A673 (cell line): Measurements from ENCODE around the gene KCTD16.

Experiments
- EZH2 ChIP-seq: fragments of 200-600 bp; sonication (generic); IDR thresholded peaks from 2 replicates; pipeline ENCODE4 v1.6.1; 2017; ENCODE audit warnings: borderline replicate concordance, low read depth, mild to moderate bottlenecking, mixed read lengths, antibody characterized with exemption, low read length; ENCODE audit not compliant: poor library complexity, severe bottlenecking
- TF ChIP-seq, protein P1 (sequence below): fragments of 300-800, 200-600 bp; sonication (generic); conservative IDR thresholded peaks from 2 replicates; pipeline ENCODE4 v1.5.1; 2017; ENCODE audit warnings: low read depth, mild to moderate bottlenecking, antibody characterized with exemption, low read length, moderate library complexity, mixed read lengths

DNA sequence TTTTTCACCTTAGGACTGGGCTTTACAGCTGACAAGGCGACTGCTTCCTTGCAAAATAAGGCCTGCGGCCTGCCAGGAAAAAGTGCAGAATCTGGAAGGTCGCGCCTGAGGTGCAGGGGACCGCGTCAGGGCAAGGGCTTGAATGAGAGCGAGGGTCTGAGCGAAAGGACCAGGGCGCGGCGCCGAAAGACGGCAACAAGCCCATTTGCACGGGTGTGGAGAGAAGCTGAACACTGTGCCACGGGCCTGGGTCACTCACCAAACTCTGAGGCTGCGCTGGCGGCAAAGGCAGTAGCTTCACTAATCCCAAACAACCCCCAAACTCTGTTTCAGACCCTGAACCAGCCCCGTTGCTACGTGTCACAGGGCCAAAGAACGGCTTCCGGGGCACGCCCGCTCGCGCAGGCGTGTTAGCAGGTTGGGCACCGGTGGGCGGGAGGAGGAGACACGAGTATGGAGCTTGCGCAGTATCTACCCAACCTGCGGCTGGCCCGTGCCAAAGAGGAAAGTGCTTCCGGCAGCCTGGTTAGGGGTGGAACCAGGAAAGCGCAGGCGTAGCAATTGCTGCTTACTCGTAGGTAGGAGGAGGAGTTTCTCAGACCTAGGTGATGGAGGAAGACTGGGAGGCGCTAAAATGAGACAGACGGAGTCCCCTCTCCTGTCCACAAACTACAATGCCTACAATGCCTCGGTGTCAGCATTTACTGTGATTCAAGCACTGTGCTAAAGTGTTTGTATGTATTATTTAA, at the start of gene KCTD16, which contains the start of gene YIPF5:
- TF ChIP-seq, protein P1, sequence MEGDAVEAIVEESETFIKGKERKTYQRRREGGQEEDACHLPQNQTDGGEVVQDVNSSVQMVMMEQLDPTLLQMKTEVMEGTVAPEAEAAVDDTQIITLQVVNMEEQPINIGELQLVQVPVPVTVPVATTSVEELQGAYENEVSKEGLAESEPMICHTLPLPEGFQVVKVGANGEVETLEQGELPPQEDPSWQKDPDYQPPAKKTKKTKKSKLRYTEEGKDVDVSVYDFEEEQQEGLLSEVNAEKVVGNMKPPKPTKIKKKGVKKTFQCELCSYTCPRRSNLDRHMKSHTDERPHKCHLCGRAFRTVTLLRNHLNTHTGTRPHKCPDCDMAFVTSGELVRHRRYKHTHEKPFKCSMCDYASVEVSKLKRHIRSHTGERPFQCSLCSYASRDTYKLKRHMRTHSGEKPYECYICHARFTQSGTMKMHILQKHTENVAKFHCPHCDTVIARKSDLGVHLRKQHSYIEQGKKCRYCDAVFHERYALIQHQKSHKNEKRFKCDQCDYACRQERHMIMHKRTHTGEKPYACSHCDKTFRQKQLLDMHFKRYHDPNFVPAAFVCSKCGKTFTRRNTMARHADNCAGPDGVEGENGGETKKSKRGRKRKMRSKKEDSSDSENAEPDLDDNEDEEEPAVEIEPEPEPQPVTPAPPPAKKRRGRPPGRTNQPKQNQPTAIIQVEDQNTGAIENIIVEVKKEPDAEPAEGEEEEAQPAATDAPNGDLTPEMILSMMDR = no peak
- no peak for TF ChIP-seq EZH2
